ENCODE results near the gene NPAS4.
"Not testable (repeated sequence)": the region's sequence is repeated elsewhere in the genome, so short reads cannot be mapped to it uniquely, and the experiment has no call there.

NPAS4 gene

DNA sequence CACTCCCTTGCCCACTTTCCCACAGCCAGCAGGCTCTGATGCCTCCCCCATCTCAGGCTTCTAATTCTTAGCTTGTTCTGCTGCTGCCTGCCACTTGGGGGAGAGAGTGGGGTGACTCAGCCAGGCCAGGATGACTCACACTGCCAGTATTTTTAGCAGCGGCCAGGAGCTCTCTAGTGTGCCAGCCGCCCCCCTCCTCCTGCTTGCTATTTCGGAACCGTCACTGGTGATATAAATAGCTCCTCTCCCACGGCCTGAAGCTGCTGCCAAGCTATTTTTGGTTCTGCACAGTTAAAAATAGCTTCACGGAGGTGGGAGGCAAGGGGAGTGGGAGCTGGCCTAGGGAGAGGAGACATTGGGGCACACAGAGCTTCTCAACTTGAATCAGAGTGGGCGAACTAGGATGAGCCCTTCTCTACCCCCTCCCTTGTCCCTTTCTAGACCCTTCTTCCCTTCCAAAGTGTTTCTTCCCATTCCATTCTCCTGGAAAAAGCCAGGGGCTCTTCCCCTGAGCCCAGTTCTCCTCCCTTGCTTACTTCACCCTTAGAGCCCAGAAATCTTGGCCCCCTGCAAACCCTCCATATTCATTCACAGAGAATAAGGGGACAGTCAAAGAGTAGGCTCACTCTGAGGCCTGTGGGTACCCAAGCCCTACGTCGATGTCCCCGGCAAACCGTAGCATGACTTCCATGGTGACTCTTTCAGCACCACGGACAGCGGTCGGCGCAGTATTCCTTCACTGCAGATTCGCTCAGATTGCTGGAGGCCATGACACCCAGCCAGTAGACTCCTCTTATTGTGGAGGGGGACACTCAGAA, 2.5 kb upstream of the NPAS4 start:
- peak; percentile 76 for DNase-seq

DNA sequence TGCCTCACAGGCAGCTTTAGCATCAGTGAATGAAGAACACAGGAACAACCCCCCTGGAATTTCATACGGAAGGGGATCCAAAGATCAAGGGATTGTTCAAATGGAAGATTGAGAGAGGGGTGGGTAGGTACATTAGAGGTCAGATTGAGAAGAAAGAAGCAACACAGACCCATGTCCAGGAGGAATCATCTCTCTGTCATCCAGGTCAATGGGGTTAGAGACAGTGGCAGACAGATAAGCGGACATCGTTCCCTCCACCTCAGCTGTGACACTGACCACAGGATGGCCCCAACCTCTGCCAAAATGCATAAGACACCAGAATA, 1.9 kb upstream of the NPAS4 start:
- DNase-seq = no peak

DNA sequence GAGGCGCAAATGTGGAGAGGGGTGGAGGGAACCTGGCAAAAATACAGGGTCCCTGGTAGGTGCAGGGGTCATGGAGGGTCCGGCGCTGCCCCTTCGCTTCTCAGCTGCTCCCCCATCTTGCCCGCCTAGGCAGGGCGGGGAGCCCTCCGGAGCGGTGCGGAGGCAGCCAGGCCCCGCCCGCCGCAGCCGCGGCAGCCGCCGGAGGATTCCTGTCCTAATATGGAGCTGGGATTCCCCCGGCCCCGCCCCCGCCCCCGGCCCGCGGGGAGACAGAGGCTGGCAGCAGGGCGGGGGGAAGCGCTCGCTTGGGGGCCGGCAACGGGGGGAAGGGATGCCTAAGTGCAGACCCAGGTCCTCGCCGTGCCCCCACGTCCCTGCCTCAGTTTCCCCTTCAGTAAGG, 1.0 kb upstream of the NPAS4 start:
- DNase-seq = no peak

- DNase-seq = peak; percentile 59
Observed at GRCh38 chr11:66421492-66422205, 814 bp downstream of the NPAS4 start.

GRCh38 chr11:66426314-66426713, 5.5 kb downstream of the NPAS4 start:
- DNase-seq = no peak

DNA sequence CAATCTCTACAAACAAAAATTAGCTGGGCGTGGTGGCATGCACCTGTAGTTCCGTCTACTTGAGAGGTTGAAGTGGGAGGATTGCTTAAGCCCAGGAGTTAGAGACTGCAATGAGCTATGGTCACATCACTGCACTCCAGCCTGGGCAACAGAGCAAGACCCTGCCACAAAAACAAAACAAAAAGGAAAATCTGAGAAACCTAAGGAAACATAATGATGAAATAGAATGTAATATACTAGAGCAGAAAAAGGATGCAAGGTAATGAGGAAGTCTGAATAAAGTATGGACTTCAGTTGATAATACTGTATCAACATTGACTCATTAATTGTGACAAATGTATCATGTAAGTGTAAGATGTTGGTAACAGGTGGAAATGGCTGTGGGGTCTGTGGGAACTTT, 8.1 kb downstream of the NPAS4 start:
- no peak for DNase-seq

DNA sequence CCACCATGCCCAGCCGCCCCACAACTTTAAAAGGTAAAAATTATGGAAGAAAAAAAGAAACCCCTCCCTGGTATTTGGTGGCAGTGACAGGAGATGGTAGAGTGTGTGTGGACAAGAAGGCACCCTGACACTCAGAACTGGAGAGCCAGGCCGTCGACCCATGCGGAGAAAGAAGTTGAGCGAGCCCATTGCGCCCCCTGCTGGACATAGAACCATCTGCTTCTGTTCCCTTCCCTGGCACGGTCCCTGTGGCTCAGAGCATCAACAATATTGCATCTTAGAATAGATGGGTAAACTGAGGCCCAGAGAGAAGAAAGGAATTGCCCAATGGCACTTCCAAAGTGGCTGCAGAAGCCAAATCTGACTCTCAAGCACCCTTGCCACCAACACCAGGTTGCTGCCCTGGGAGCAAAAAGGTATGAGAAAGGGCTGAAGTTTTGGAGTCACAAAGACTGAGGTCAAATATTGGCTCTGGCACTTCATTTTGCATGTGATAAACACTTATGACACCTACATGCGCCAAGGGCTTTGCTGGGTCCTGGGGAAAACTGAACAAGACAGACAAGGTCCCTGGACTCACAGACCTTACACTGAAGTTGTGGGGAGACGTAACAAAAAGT, 9.3 kb downstream of the NPAS4 start:
- DNase-seq = peak; percentile 79

GRCh38 chr11:66431287-66431686, 10.5 kb downstream of the NPAS4 start:
- not testable (repeated sequence) for DNase-seq

- not testable (repeated sequence) for DNase-seq
Observed at GRCh38 chr11:66431871-66432329, 11.1 kb downstream of the NPAS4 start.

DNA sequence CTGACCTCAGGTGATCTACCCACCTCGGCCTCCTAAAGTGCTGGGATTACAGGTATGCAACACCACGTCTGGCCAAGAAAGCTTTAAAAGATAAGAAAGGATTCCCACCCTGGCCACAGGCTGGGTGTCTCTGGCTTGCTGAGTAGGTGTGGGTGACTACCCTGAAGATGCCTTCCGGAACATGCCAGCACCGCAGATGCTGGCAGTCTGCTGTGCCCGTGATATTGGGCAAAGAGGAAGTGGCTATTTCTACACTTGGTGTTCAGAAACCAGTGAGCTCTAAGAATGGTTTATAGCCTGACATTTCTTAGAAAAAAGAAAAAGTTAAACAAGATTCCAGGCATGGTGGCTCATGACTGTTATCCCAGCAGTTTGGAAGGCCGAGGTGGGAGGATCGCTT, 11.8 kb downstream of the NPAS4 start:
- peak; percentile 68 for DNase-seq

- DNase-seq = no peak
Observed at GRCh38 chr11:66437979-66438503, 17.2 kb downstream of the NPAS4 start.

DNA sequence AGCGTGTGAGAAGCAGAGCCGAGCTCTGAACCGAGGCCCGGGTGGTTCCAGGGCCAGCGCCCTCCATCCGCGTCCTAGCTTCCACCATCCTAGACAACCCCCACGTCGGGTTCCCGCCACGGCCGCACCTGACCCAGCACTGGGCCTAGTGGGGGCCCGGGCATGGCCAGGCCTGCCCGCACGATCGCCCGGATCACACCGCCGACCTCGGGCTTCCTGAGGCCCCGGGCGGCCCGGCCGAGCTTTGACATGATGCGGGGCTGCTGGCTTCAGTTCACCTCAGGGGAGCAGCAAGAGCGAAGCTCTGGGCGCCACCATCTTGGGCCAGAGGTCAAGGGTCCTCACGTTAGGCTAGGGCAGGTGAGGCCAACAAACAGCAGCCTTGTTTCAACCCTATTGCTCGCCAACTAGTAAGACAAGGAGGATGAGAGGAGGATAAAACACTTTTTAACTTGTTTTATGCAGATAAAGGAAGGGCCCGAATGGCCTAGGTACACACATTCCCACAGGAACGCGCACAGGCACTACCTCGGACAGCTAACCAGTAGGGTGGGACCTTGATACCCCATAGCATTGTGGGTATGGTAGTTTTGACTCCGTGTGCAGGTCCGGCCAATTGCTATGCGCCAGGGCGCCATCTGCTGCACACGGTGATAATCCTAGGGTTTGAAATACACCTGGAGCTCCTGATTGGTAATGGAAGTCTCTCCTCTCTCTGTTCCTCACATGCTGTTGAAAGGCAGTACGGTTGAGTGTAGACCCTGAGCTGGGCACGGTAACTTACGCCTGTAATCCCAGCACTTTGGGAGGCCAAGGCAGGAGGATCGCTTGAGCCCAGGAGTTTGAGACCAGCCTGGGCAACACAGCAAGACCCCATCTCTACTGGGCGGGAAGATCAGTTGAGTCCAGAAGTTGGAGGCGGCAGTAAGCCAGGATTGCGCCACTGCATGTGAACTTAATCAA, 17.9 kb downstream of the NPAS4 start, which contains the start of gene MRPL11:
Gene MRPL11 (minus strand): TSS at position 345 of the 963 bp plus-strand sequence. CDS start 94 bp downstream, at position 251.
- DNase-seq = peak; percentile 90

- not testable (repeated sequence) for DNase-seq
Observed at GRCh38 chr11:66440101-66440939, 19.5 kb downstream of the NPAS4 start.

DNA sequence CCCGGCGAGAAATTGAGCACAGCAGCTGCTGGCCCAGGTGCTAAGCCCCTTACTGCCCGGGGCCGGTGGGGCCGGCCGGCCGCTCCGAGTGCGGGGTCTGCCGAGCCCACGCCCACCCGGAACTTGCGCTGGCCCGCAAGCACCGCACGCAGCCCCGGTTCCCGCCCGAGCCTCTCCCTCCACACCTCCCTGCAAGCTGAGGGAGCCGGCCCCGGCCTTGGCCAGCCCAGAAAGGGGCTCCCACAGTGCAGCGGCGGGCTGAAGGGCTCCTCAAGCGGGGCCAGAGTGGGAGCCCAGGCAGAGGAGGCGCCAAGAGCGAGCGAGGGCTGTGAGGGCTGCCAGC, 20.1 kb downstream of the NPAS4 start:
- DNase-seq = not testable (repeated sequence)

- DNase-seq = peak; percentile 98
Observed at GRCh38 chr11:66443602-66444001, 22.8 kb downstream of the NPAS4 start.

- no peak for DNase-seq
Observed at GRCh38 chr11:66447012-66447411, 26.2 kb downstream of the NPAS4 start.

- no peak for DNase-seq
Observed at GRCh38 chr11:66448523-66448922, 27.7 kb downstream of the NPAS4 start.

GRCh38 chr11:66450560-66450959, 29.7 kb downstream of the NPAS4 start:
- DNase-seq = peak; percentile 61

- DNase-seq = no peak
Observed at GRCh38 chr11:66451663-66452062, 30.8 kb downstream of the NPAS4 start.

- DNase-seq = no peak
Observed at GRCh38 chr11:66454247-66454646, 33.4 kb downstream of the NPAS4 start.

- no peak for DNase-seq
Observed at GRCh38 chr11:66454828-66455227, 34.0 kb downstream of the NPAS4 start.

Measured in inflammatory macrophage treated with lipopolysaccharide for 4 hours (primary cell).